ENCODE results near the gene STK17A. TPM values are rescaled to one million over a fixed set of nuclear protein-coding genes. Genes with fewer than 3 reads are reported as not detected.

The STK17A gene
- total RNA-seq, 1 donor from 2014 or later, result 35.0 TPM

DNA sequence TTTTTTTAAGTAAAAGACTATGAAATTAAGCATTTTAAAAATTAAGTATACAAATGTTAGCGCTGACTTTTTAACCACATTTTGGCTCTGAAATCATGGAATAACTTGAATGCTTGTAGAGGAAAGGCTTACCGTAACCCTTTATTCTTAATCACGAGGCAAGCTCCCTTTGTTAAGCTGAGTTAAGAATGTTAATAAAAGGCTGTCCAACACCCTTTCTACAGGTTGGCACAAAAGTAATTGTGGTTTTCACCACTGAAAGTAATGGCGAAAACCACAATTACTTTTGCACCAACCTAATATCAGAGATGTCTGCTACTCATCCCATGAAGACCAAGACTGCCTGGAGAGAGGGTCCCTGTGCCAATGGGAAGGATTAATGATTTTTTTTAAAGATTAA, 70.6 kb downstream of the STK17A start:
- Mint-ChIP-seq H3K4me3 (ENCODE audit: unreplicated experiment) (no peak overlapping the region), H3K27ac (ENCODE audit: unreplicated experiment) (no peak overlapping the region), H3K4me1 (ENCODE audit: low read depth) (peaks cover 61% of the 10 kb centered on the region), H3K27me3 (ENCODE audit: low read depth) (no peaks in the 10 kb centered on the region), H3K9me3 (ENCODE audit: low read depth) (no peaks in the 10 kb centered on the region), H3K36me3 (ENCODE audit: low read depth) (peaks cover 2% of the 10 kb centered on the region)
- TF ChIP-seq, protein P1, sequence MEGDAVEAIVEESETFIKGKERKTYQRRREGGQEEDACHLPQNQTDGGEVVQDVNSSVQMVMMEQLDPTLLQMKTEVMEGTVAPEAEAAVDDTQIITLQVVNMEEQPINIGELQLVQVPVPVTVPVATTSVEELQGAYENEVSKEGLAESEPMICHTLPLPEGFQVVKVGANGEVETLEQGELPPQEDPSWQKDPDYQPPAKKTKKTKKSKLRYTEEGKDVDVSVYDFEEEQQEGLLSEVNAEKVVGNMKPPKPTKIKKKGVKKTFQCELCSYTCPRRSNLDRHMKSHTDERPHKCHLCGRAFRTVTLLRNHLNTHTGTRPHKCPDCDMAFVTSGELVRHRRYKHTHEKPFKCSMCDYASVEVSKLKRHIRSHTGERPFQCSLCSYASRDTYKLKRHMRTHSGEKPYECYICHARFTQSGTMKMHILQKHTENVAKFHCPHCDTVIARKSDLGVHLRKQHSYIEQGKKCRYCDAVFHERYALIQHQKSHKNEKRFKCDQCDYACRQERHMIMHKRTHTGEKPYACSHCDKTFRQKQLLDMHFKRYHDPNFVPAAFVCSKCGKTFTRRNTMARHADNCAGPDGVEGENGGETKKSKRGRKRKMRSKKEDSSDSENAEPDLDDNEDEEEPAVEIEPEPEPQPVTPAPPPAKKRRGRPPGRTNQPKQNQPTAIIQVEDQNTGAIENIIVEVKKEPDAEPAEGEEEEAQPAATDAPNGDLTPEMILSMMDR (IDR thresholded peaks at IDR 0.05), result no peak
- DNase-seq (ENCODE audit: low spot score), result no peak

DNA sequence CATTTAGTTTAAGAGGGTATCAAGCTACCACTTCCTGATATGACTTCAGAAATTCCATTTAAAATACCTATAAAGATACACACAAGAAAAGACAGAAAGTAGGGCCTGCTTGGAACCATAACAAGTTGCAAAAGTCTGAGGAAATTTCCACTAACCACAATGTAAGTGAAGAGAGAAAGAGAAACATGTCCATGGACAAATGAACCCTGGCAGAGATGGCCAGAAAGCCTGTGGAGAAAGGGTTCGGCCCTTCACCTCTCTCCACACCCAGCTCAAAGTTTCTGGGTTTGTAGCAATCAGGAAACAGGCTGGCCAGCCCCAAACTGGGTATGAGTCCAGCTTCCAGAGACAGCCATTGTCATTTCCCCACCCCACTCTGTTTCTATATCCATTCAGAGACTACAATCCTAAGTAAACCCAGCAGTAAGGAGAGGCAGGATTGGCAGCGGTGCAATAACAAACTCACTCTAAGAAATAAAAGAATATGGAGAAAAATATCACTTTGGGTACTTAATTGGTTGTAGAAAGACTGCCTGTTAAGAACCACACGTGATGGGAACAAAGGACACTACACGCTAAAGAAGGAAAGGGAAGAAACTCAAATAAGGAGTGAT, 71.1 kb downstream of the STK17A start:
- no peak overlapping the region for H3K4me3 Mint-ChIP-seq (ENCODE audit: unreplicated experiment)
- H3K36me3 Mint-ChIP-seq (ENCODE audit: low read depth), result peaks cover 2% of the 10 kb centered on the region
- peaks cover 61% of the 10 kb centered on the region for H3K4me1 Mint-ChIP-seq (ENCODE audit: low read depth)
- DNase-seq (ENCODE audit: low spot score), result no peak
- H3K27ac Mint-ChIP-seq (ENCODE audit: unreplicated experiment), result no peak overlapping the region
- H3K27me3 Mint-ChIP-seq (ENCODE audit: low read depth), result no peaks in the 10 kb centered on the region
- TF ChIP-seq, protein P1 (IDR thresholded peaks at IDR 0.05), result no peak
- H3K9me3 Mint-ChIP-seq (ENCODE audit: low read depth), result no peaks in the 10 kb centered on the region

DNA sequence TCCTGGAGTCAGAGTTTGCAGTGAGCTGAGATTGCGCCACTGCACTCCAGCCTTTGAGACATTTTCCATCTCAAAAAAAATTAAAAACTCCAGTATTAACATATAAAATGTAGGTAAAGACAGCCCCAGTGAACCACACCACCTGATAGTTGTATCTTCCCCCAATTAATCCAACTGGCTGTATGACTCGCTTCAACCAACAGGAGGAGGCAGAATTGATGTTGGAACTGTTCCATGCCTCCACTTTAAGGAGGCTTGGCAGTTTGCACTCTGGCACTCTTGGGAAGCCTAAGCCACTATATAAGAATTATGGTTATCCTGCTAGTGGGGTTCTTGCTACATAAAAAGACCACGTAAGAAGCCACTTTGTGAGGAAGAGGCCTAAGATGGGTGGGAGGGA, 72.7 kb downstream of the STK17A start:
- Mint-ChIP-seq H3K27ac (ENCODE audit: unreplicated experiment) (no peak overlapping the region), H3K4me1 (ENCODE audit: low read depth) (peaks cover 60% of the 10 kb centered on the region), H3K36me3 (ENCODE audit: low read depth) (peaks cover 2% of the 10 kb centered on the region), H3K27me3 (ENCODE audit: low read depth) (no peaks in the 10 kb centered on the region), H3K4me3 (ENCODE audit: unreplicated experiment) (no peak overlapping the region), H3K9me3 (ENCODE audit: low read depth) (no peaks in the 10 kb centered on the region)
- TF ChIP-seq, protein P1 (IDR thresholded peaks at IDR 0.05), result no peak
- no peak for DNase-seq (ENCODE audit: low spot score)

DNA sequence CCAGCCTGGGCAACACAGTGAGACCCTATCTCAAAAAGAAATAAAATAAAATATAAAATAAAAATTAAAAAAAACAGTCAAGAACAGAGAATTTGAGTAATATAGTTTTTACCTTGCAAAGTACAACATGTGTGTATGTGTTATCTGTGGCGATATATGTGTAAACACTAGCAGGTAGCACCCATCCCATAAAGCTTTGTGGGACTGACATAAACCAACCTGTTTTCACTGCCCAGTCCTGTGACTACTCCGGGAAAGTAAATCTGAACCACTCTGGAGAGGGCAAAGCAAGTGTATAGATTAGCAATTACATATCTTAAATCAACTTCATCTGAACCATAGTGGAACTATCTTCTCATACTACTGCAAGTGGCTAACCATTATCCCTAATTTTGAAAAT, 74.1 kb downstream of the STK17A start:
- no peak for DNase-seq (ENCODE audit: low spot score)
- Mint-ChIP-seq H3K4me3 (ENCODE audit: unreplicated experiment) (no peak overlapping the region), H3K27me3 (ENCODE audit: low read depth) (no peaks in the 10 kb centered on the region), H3K4me1 (ENCODE audit: low read depth) (peaks cover 55% of the 10 kb centered on the region), H3K27ac (ENCODE audit: unreplicated experiment) (peak overlapping the region; percentile 22), H3K9me3 (ENCODE audit: low read depth) (no peaks in the 10 kb centered on the region), H3K36me3 (ENCODE audit: low read depth) (no peaks in the 10 kb centered on the region)
- TF ChIP-seq, protein P1 (IDR thresholded peaks at IDR 0.05), result no peak

DNA sequence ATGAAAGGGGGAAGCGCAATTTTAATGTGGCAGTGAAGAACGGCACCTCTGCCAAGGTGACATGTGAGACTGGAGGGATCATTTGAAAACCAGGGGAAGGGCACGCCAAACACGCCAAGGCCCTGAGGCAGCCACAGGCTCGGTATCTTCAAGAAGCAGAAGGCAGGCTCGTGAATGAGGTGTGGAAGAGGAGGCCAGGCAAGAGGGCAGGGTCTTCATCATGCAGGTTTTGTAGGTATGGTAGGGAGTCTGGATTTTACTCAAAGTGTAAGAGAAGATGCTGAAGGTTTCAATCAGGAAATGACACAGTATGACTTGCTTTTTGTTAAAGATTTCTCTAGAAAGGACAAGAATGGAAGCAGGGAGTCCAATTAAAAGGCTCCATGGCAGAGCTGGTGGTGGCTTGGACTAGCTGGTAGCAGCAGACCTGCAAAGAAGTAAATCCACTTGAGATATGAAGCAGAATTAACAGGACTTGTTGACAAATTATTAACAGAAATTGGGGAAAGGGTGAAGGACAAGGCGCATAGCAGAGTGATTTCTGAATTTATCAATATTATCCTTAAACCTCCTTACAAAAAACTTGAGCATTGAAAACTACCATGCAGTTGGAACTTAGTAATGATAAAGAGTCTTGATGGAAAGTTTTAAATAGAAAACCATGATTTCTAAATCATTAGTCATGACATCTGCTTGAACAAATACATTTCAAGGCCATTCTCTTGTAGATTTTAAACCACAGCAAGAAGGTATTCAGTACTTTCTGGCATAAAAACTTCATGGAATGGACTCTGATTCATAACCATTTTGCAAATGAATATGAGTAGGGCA, 76.0 kb downstream of the STK17A start:
- DNase-seq (ENCODE audit: low spot score), result no peak
- Mint-ChIP-seq H3K36me3 (ENCODE audit: low read depth) (no peaks in the 10 kb centered on the region), H3K4me3 (ENCODE audit: unreplicated experiment) (peak overlapping the region; percentile 34), H3K9me3 (ENCODE audit: low read depth) (no peaks in the 10 kb centered on the region), H3K27ac (ENCODE audit: unreplicated experiment) (peak overlapping the region; percentile 93), H3K4me1 (ENCODE audit: low read depth) (peaks cover 46% of the 10 kb centered on the region), H3K27me3 (ENCODE audit: low read depth) (no peaks in the 10 kb centered on the region)
- TF ChIP-seq, protein P1 (IDR thresholded peaks at IDR 0.05), result no peak

Data from chondrocyte (in vitro differentiated cells).